ENCODE results near the gene EYS. TPM values are rescaled to one million over a fixed set of nuclear protein-coding genes. Genes with fewer than 3 reads are reported as not detected.

EYS gene
- polyA plus RNA-seq, 1 of the 3 experiments (the other 2 are of a cell fraction), result 0.05 TPM

GRCh38 chr6:64054861-64055260 is 1652.2 kb downstream of the EYS start:
- H3K36me3 ChIP-seq (replicated peaks in 1 of 2; ENCODE audit: control insufficient read depth in 1 of 2, insufficient read depth in 2 of 2, low read length in 1 of 2), result no peaks in the 10 kb centered on the region
- no peak for TF ChIP-seq EP300 (IDR thresholded peaks at IDR 0.05; ENCODE audit: borderline replicate concordance in 1 of 2, low read depth in 1 of 2, low read length in 1 of 2)
- TF ChIP-seq SIN3A (IDR thresholded peaks at IDR 0.05; ENCODE audit: borderline replicate concordance, low read depth, low read length), result no peak
- no peak for TF ChIP-seq FOXM1 (IDR thresholded peaks at IDR 0.05; ENCODE audit: low read depth)
- TF ChIP-seq EZH2phosphoT487 (IDR thresholded peaks at IDR 0.05; ENCODE audit: borderline replicate concordance, low read depth), result no peak
- no peak for TF ChIP-seq MAX (IDR thresholded peaks at IDR 0.05; ENCODE audit: low read depth)
- ChIA-PET CTCF (interaction anchor here (1.6 kb wide), 1 partner anchor 42 kb away, joined by 5 read pairs; no protein-coding TSS in a partner anchor), POLR2A (no interaction called here)
- no peak overlapping the region for H2AFZ ChIP-seq (ENCODE audit: low read depth)
- no peak overlapping the region for H3K9ac ChIP-seq
- no peaks in the 10 kb centered on the region for H3K9me3 ChIP-seq
- no peak for DNase-seq
- H3F3A ChIP-seq (replicated peaks; ENCODE audit: insufficient read depth), result no peaks in the 10 kb centered on the region
- H3K27me3 ChIP-seq (ENCODE audit: insufficient read depth), result no peaks in the 10 kb centered on the region
- no peaks in the 10 kb centered on the region; a peak in 1 of 4 replicates for H3K4me1 ChIP-seq (ENCODE audit: control insufficient read depth in 1 of 2, insufficient read depth in 2 of 2, low read depth in 1 of 2, low read length in 1 of 2)
- H3K4me2 ChIP-seq, result no peak overlapping the region
- 35% methylated on average over 1 of the region's 1 CpG for WGBS (ENCODE audit: low lambda C conversion rate)
- H3K9me2 ChIP-seq, result no peaks in the 10 kb centered on the region
- H4K20me1 ChIP-seq (ENCODE audit: insufficient read depth), result no peaks in the 10 kb centered on the region
- no peak overlapping the region for H3K27ac ChIP-seq (ENCODE audit: low read depth in 2 of 2, low read length in 1 of 2)
- no peak overlapping the region for H3K4me3 ChIP-seq (ENCODE audit: low read depth in 2 of 2, low read length in 1 of 2)
- no peaks in the 10 kb centered on the region for H3K79me2 ChIP-seq (ENCODE audit: insufficient read depth)

GRCh38 chr6:64050590-64050989 is 1656.4 kb downstream of the EYS start:
- Histone ChIP-seq H3K36me3 (replicated peaks in 1 of 2; ENCODE audit: control insufficient read depth in 1 of 2, insufficient read depth in 2 of 2, low read length in 1 of 2) (no peaks in the 10 kb centered on the region), H3K9me2 (no peaks in the 10 kb centered on the region), H3K27me3 (ENCODE audit: insufficient read depth) (no peaks in the 10 kb centered on the region), H3K4me2 (no peak overlapping the region), H3K9ac (no peak overlapping the region), H3K27ac (ENCODE audit: low read depth in 2 of 2, low read length in 1 of 2) (no peak overlapping the region), H3K4me3 (ENCODE audit: low read depth in 2 of 2, low read length in 1 of 2) (no peak overlapping the region), H3K4me1 (ENCODE audit: control insufficient read depth in 1 of 2, insufficient read depth in 2 of 2, low read depth in 1 of 2, low read length in 1 of 2) (no peaks in the 10 kb centered on the region), H2AFZ (ENCODE audit: low read depth) (0 out of 2 replicates have a peak overlapping the region, but pooled peaks have one; percentile 6), H3K9me3 (no peaks in the 10 kb centered on the region), H3F3A (replicated peaks; ENCODE audit: insufficient read depth) (no peaks in the 10 kb centered on the region), H3K79me2 (ENCODE audit: insufficient read depth) (no peaks in the 10 kb centered on the region), H4K20me1 (ENCODE audit: insufficient read depth) (no peaks in the 10 kb centered on the region)
- POLR2A ChIA-PET, result no interaction called here
- CTCF ChIA-PET, result no interaction called here
- 43% methylated on average over 1 of the region's 1 CpG for WGBS (ENCODE audit: low lambda C conversion rate)
- TF ChIP-seq ELF1 (IDR thresholded peaks at IDR 0.05) (no peak), GATA2 (CRISPR knock-in tag; IDR thresholded peaks at IDR 0.05) (no peak), PBX3 (IDR thresholded peaks at IDR 0.05) (no peak), SMC3 (IDR thresholded peaks at IDR 0.05; ENCODE audit: low read depth, low read length) (no peak), ZBTB33 (IDR thresholded peaks at IDR 0.05; ENCODE audit: borderline replicate concordance, low read depth) (no peak), RAD21 (IDR thresholded peaks at IDR 0.05; ENCODE audit: low read length) (no peak), RFX5 (IDR thresholded peaks at IDR 0.05; ENCODE audit: low read length) (no peak), NFIC (IDR thresholded peaks at IDR 0.05; ENCODE audit: borderline replicate concordance) (no peak), FOSL2 (IDR thresholded peaks at IDR 0.05; ENCODE audit: borderline replicate concordance, low read depth) (no peak), POLR2AphosphoS5 (IDR thresholded peaks at IDR 0.05; ENCODE audit: low read depth, low read length) (no peak), CHD2 (IDR thresholded peaks at IDR 0.05; ENCODE audit: low read length, partially characterized antibody) (no peak), GABPA (IDR thresholded peaks at IDR 0.05; ENCODE audit: low read depth) (no peak), FOXJ3 (CRISPR knock-in tag; IDR thresholded peaks at IDR 0.05) (no peak), MXI1 (IDR thresholded peaks at IDR 0.05; ENCODE audit: low read depth, low read length) (no peak)
- no peak for DNase-seq

Data from SK-N-SH (cell line).